ENCODE results near the gene PHTF2.
"Not testable (repeated sequence)": the region's sequence is repeated elsewhere in the genome, so short reads cannot be mapped to it uniquely, and the experiment has no call there.

The PHTF2 gene

GRCh38 chr7:77867537-77867865 is 68.9 kb downstream of the PHTF2 start:
- no peak for TF ChIP-seq CTCF (IDR thresholded peaks at IDR 0.05; ENCODE audit: borderline replicate concordance, insufficient read depth, low read depth, low read length)

GRCh38 chr7:77872256-77872655 is 73.7 kb downstream of the PHTF2 start:
- not testable (repeated sequence) for H3K4me3 ChIP-seq (ENCODE audit: low read depth, low read length)

More at GRCh38 chr7:77867537-77867865, 68.9 kb downstream of the PHTF2 start:
- no peak overlapping the region for H3K4me3 ChIP-seq (ENCODE audit: low read depth, low read length)

GRCh38 chr7:77873416-77874327 is 75.1 kb downstream of the PHTF2 start:
- not testable (repeated sequence) for H3K4me3 ChIP-seq (ENCODE audit: low read depth, low read length)

GRCh38 chr7:77877791-77878190 is 79.2 kb downstream of the PHTF2 start:
- no peak for TF ChIP-seq CTCF (IDR thresholded peaks at IDR 0.05; ENCODE audit: borderline replicate concordance, insufficient read depth, low read depth, low read length)

GRCh38 chr7:77878500-77878899 is 79.9 kb downstream of the PHTF2 start:
- no peak for TF ChIP-seq CTCF (IDR thresholded peaks at IDR 0.05; ENCODE audit: borderline replicate concordance, insufficient read depth, low read depth, low read length)
- no peak overlapping the region for H3K4me3 ChIP-seq (ENCODE audit: low read depth, low read length)

More at GRCh38 chr7:77877791-77878190, 79.2 kb downstream of the PHTF2 start:
- H3K4me3 ChIP-seq (ENCODE audit: low read depth, low read length) = no peak overlapping the region

GRCh38 chr7:77879272-77879671 is 80.7 kb downstream of the PHTF2 start:
- TF ChIP-seq CTCF (IDR thresholded peaks at IDR 0.05; ENCODE audit: borderline replicate concordance, insufficient read depth, low read depth, low read length) = no peak
- no peak overlapping the region for H3K4me3 ChIP-seq (ENCODE audit: low read depth, low read length)

GRCh38 chr7:77881871-77882270 is 83.3 kb downstream of the PHTF2 start:
- H3K4me3 ChIP-seq (ENCODE audit: low read depth, low read length) = no peak overlapping the region
- no peak for TF ChIP-seq CTCF (IDR thresholded peaks at IDR 0.05; ENCODE audit: borderline replicate concordance, insufficient read depth, low read depth, low read length)

- H3K4me3 ChIP-seq (ENCODE audit: low read depth, low read length) = no peak overlapping the region
- no peak for TF ChIP-seq CTCF (IDR thresholded peaks at IDR 0.05; ENCODE audit: borderline replicate concordance, insufficient read depth, low read depth, low read length)
These were observed 86.6 kb downstream of the PHTF2 start for GRCh38 chr7:77885155-77885554.

All from GM12875 (cell line).